ENCODE measurements around the gene PDF.

DNA sequence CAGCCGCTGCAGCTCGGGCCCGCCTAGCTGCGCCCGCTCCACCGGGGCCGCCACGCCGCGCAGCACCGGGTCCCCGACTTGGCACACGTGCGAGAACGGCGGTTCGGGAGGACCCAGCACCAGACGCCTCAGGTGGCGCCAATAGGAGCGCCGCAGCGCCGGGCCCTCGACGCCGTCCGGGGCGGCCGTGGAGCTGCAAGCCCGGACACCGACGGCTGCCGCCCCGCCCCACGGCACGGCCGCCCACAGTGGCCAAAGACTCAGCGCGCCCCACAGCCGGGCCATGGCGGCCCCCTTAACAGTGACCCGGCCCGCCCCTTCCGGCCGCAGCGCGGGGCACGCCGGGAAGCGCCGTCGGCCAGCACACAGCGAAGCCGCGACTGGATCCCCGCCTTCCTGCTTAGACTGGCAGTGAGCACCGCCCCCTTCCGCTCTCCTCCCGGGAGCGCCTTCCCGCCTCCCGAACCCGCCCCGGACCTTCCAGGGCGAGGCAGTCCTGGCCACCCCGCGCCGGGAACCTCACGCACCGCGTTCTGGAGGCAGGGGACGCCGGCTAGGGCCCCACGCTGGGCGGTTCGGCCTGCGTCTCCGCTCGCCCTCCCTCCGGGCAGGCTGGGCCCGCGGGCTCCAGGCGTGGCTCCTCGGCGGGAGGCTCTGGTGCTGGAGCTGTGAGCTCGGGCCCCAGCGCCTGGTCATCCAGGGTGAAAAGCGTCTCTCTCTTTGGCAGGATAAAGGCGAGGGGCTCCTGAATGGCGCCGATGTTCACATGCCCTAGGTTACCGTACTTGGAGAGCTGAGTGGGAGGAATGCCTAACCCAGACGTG, at the start of gene PDF:
- TF ChIP-seq POLR2AphosphoS5 (IDR thresholded peaks at IDR 0.05; ENCODE audit: low read depth) (peak; percentile 70), REST (IDR thresholded peaks at IDR 0.05; ENCODE audit: insufficient replicate concordance, low read depth) (no peak), SPI1 (IDR thresholded peaks at IDR 0.05; ENCODE audit: borderline replicate concordance, low read depth) (peak; percentile 30; the same call in 1 of the 2 replicates), GABPA (IDR thresholded peaks at IDR 0.05; ENCODE audit: low read depth) (peak; percentile 57; the same call in 1 of the 2 replicates)
- TF ChIP-seq, protein P1, sequence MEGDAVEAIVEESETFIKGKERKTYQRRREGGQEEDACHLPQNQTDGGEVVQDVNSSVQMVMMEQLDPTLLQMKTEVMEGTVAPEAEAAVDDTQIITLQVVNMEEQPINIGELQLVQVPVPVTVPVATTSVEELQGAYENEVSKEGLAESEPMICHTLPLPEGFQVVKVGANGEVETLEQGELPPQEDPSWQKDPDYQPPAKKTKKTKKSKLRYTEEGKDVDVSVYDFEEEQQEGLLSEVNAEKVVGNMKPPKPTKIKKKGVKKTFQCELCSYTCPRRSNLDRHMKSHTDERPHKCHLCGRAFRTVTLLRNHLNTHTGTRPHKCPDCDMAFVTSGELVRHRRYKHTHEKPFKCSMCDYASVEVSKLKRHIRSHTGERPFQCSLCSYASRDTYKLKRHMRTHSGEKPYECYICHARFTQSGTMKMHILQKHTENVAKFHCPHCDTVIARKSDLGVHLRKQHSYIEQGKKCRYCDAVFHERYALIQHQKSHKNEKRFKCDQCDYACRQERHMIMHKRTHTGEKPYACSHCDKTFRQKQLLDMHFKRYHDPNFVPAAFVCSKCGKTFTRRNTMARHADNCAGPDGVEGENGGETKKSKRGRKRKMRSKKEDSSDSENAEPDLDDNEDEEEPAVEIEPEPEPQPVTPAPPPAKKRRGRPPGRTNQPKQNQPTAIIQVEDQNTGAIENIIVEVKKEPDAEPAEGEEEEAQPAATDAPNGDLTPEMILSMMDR (IDR thresholded peaks at IDR 0.05; ENCODE audit: insufficient read depth, low read length), result no peak
